H1 (cell line): Measurements from ENCODE around the gene ZNF8. TPM values are rescaled to one million over a fixed set of nuclear protein-coding genes. Genes with fewer than 3 reads are reported as not detected.

ENCODE experiments used
- CTCF ChIA-PET: fragments of 300-600 bp; sonication (Branson Sonifier 250); formaldehyde crosslinking; loops from one replicate; lab custom pipeline; 2021; ENCODE audit not compliant: partially characterized antibody; lab: Charles Lee
- POLR2A ChIA-PET: fragments of 300-600 bp; sonication (Branson Sonifier 250); formaldehyde crosslinking; loops from one replicate; lab custom pipeline; 2021; ENCODE audit warnings: inconsistent platforms; ENCODE audit not compliant: partially characterized antibody; lab: Charles Lee
- DNase-seq, 2 experiments: peaks; one replicate each; pipeline versions ENCODE4 v3.0.0 to v3.0.0-alpha.2; 2010 to 2022; ENCODE audit warnings: low spot score in 2 of 2, low read depth in 1 of 2, mixed read lengths in 1 of 2
- FAIRE-seq: peaks from 2 replicates; lab custom pipeline; 2011; peaks lifted over from hg19 to GRCh38; lab: Jason Lieb, UNC
- H2AFZ ChIP-seq: 2 replicates; pipeline ENCODE4 v1.8.1; 2012; ENCODE audit warnings: low read length, inconsistent platforms
- H2AK5ac ChIP-seq: 2 replicates; pipeline ENCODE4 v1.6.1; 2013; ENCODE audit warnings: low read depth, low read length
- H2BK120ac ChIP-seq: replicated peaks from 2 replicates; pipeline ENCODE3; 2013; ENCODE audit warnings: low read depth, low read length, inconsistent platforms
- H2BK12ac ChIP-seq: 2 replicates; pipeline ENCODE4 v1.6.1; 2013; ENCODE audit warnings: low read depth, low read length
- H2BK15ac ChIP-seq: 2 replicates; pipeline ENCODE4 v1.6.1; 2013; ENCODE audit warnings: low read length
- H2BK20ac ChIP-seq: 2 replicates; pipeline ENCODE4 v1.6.1; 2013; ENCODE audit warnings: low read length
- H2BK5ac ChIP-seq: 2 replicates; pipeline ENCODE4 v1.6.1; 2013; ENCODE audit warnings: low read depth, low read length
- H3K14ac ChIP-seq: 2 replicates; pipeline ENCODE4 v1.6.1; 2013; ENCODE audit warnings: inconsistent platforms; ENCODE audit not compliant: insufficient read length
- H3K18ac ChIP-seq: 2 replicates; pipeline ENCODE4 v1.6.1; 2013; ENCODE audit warnings: low read length; ENCODE audit errors: extremely low read depth
- H3K23ac ChIP-seq: 2 replicates; pipeline ENCODE4 v1.6.1; 2013; ENCODE audit warnings: inconsistent platforms; ENCODE audit not compliant: insufficient read length
- H3K23me2 ChIP-seq: 2 replicates; pipeline ENCODE4 v1.6.1; 2013; ENCODE audit warnings: low read depth, low read length
- H3K27ac ChIP-seq: 2 replicates; pipeline ENCODE4 v1.6.1; 2011; ENCODE audit warnings: low read depth, low read length, inconsistent platforms
- H3K27me3 ChIP-seq, 4 experiments: replicated peaks in 1 of 4; 1 replicate in 1 of 4; 2 replicates in 3 of 4; pipeline versions ENCODE4 v1.6.1 to v1.8.1; 2011 to 2013; ENCODE audit warnings: low read length in 3 of 4, mild to moderate bottlenecking in 3 of 4, inconsistent platforms in 2 of 4, mixed read lengths in 2 of 4, moderate library complexity in 1 of 4; ENCODE audit not compliant: control insufficient read depth in 3 of 4, insufficient read depth in 3 of 4; ENCODE audit errors: extremely low read depth in 1 of 4
- H3K36me3 ChIP-seq, 4 experiments: 2 replicates each; pipeline versions ENCODE4 v1.6.1 to v1.8.1; 2011 to 2013; ENCODE audit warnings: mild to moderate bottlenecking in 4 of 4, low read length in 3 of 4, moderate library complexity in 2 of 4, control low read depth in 1 of 4, inconsistent platforms in 1 of 4; ENCODE audit not compliant: insufficient read depth in 4 of 4, control insufficient read depth in 2 of 4
- H3K4ac ChIP-seq: replicated peaks from 2 replicates; pipeline ENCODE3; 2013; ENCODE audit warnings: low read length, low read depth, mixed read lengths, inconsistent platforms; ENCODE audit not compliant: insufficient read length
- H3K4me1 ChIP-seq, 4 experiments: replicated peaks in 1 of 4; 1 replicate in 1 of 4; 2 replicates in 3 of 4; pipeline versions ENCODE4 v1.6.1 to v1.8.1; 2011 to 2013; ENCODE audit warnings: low read length in 3 of 4, inconsistent platforms in 2 of 4, mixed read lengths in 1 of 4; ENCODE audit not compliant: insufficient read depth in 4 of 4, control insufficient read depth in 3 of 4
- H3K4me2 ChIP-seq, 2 experiments: 2 replicates each; pipeline versions ENCODE4 v1.6.1 to v1.8.1; 2011 to 2013; ENCODE audit warnings: low read depth in 2 of 2, low read length in 2 of 2, control low read depth in 1 of 2, inconsistent platforms in 1 of 2, mild to moderate bottlenecking in 1 of 2; ENCODE audit not compliant: insufficient read depth in 1 of 2
- H3K4me3 ChIP-seq, 4 experiments: fragments of 200-600, 300-600 bp in 1 of 4; sonication (generic), shearing (Covaris generic), sonication (Bioruptor Twin) in 1 of 4; 2 replicates each; pipeline versions ENCODE4 v1.5.1 to v1.8.1; 2011 to 2016; ENCODE audit warnings: low read length in 4 of 4, low read depth in 3 of 4, control low read depth in 2 of 4, inconsistent platforms in 2 of 4, mild to moderate bottlenecking in 2 of 4, mixed read lengths in 1 of 4, moderate library complexity in 1 of 4; ENCODE audit not compliant: insufficient read depth in 2 of 4; ENCODE audit errors: extremely low read depth in 1 of 4
- H3K56ac ChIP-seq: replicated peaks from 2 replicates; pipeline ENCODE3; 2013; ENCODE audit warnings: low read depth, mild to moderate bottlenecking, mixed read lengths, low read length, inconsistent platforms; ENCODE audit not compliant: insufficient read length
- H3K79me1 ChIP-seq: 2 replicates; pipeline ENCODE4 v1.6.1; 2013; ENCODE audit warnings: low read depth, low read length, control low read depth
- H3K79me2 ChIP-seq, 2 experiments: 2 replicates each; pipeline versions ENCODE4 v1.6.1 to v1.8.1; 2012 to 2013; ENCODE audit warnings: low read length in 2 of 2, mild to moderate bottlenecking in 2 of 2, inconsistent platforms in 1 of 2; ENCODE audit not compliant: insufficient read depth in 2 of 2, control insufficient read depth in 1 of 2
- H3K9ac ChIP-seq, 4 experiments: replicated peaks in 1 of 4; 1 replicate in 1 of 4; 2 replicates in 3 of 4; pipeline versions ENCODE4 v1.6.1 to v1.8.1; 2011 to 2013; ENCODE audit warnings: low read depth in 3 of 4, low read length in 3 of 4, control low read depth in 2 of 4, mild to moderate bottlenecking in 2 of 4, moderate library complexity in 2 of 4, inconsistent platforms in 1 of 4; ENCODE audit errors: extremely low read depth in 1 of 4
- H3K9me3 ChIP-seq, 2 experiments: 2 replicates each; pipeline versions ENCODE4 v1.6.1 to v1.8.1; 2012 to 2013; ENCODE audit warnings: mild to moderate bottlenecking in 2 of 2, moderate library complexity in 2 of 2, control low read depth in 1 of 2, inconsistent platforms in 1 of 2, low read depth in 1 of 2, low read length in 1 of 2, mixed read lengths in 1 of 2; ENCODE audit not compliant: insufficient read depth in 2 of 2
- H4K20me1 ChIP-seq, 2 experiments: replicated peaks in 1 of 2; 2 replicates each; pipeline versions ENCODE3 to v1.8.1; 2011 to 2013; ENCODE audit warnings: inconsistent platforms in 2 of 2, low read length in 2 of 2, mild to moderate bottlenecking in 1 of 2; ENCODE audit not compliant: insufficient read depth in 2 of 2, control insufficient read depth in 1 of 2
- H4K5ac ChIP-seq: 2 replicates; pipeline ENCODE4 v1.6.1; 2013; ENCODE audit warnings: low read length, low read depth, mixed read lengths, inconsistent platforms; ENCODE audit not compliant: insufficient read length
- H4K8ac ChIP-seq: 2 replicates; pipeline ENCODE4 v1.8.0; 2013; ENCODE audit warnings: mild to moderate bottlenecking, moderate library complexity, low read length, inconsistent platforms; ENCODE audit not compliant: insufficient read depth; ENCODE audit errors: extremely low read depth
- H4K91ac ChIP-seq: replicated peaks from 2 replicates; pipeline ENCODE3; 2013; ENCODE audit warnings: low read length, mixed read lengths, inconsistent platforms; ENCODE audit not compliant: insufficient read length
- CBX5 ChIP-seq: fragments of 300-800, 300-1000 bp; sonication (generic); IDR thresholded peaks from 2 replicates; pipeline ENCODE4 v1.7.1; 2016; ENCODE audit warnings: antibody characterized with exemption, low read length, low read depth
- FOSL1 ChIP-seq: IDR thresholded peaks from 2 replicates; pipeline ENCODE4 v1.6.1; 2011; ENCODE audit warnings: mild to moderate bottlenecking, low read depth, low read length, moderate library complexity; ENCODE audit not compliant: insufficient read depth
- JUND ChIP-seq: IDR thresholded peaks from 2 replicates; pipeline ENCODE4 v1.6.1; 2011; ENCODE audit warnings: mild to moderate bottlenecking, improper control_type of control experiment, low read length
- KDM5A ChIP-seq: fragments of 200-600 bp; IDR thresholded peaks from 2 replicates; pipeline ENCODE4 v1.7.1; 2012; ENCODE audit warnings: mild to moderate bottlenecking, low read length, inconsistent platforms, mixed read lengths
- NANOG ChIP-seq: IDR thresholded peaks from 2 replicates; pipeline ENCODE4 v1.6.1; 2011; ENCODE audit warnings: low read length, low read depth, mild to moderate bottlenecking, inconsistent platforms; ENCODE audit not compliant: insufficient read depth, poor library complexity, severe bottlenecking
- POLR2A ChIP-seq, 2 experiments: IDR thresholded peaks; 1 replicate in 1 of 2; 2 replicates in 1 of 2; pipeline ENCODE4 v1.6.1; 2011; ENCODE audit warnings: low read depth in 2 of 2, low read length in 2 of 2, mild to moderate bottlenecking in 2 of 2; ENCODE audit errors: control extremely low read depth in 1 of 2
- POLR2AphosphoS5 ChIP-seq: IDR thresholded peaks from 2 replicates; pipeline ENCODE4 v1.6.1; 2011; ENCODE audit warnings: low read depth, low read length
- RFX5 ChIP-seq: IDR thresholded peaks from 2 replicates; pipeline ENCODE4 v1.6.1; 2011; ENCODE audit warnings: low read depth, low read length, improper control_type of control experiment, borderline replicate concordance
- SP1 ChIP-seq: IDR thresholded peaks from 2 replicates; pipeline ENCODE4 v1.6.1; 2011; ENCODE audit warnings: low read depth, low read length
- TAF7 ChIP-seq: optimal IDR thresholded peaks from 2 replicates; pipeline ENCODE3; 2011; ENCODE audit warnings: low read depth, mild to moderate bottlenecking, inconsistent platforms, low read length, moderate library complexity, borderline replicate concordance
- TCF12 ChIP-seq: IDR thresholded peaks from 2 replicates; pipeline ENCODE4 v1.6.1; 2011; ENCODE audit warnings: low read depth, mild to moderate bottlenecking, low read length
- USF2 ChIP-seq: IDR thresholded peaks from 2 replicates; pipeline ENCODE4 v1.6.1; 2011; ENCODE audit warnings: low read length, improper control_type of control experiment
- WGBS, 2 experiments: shearing (Covaris generic) in 1 of 2; methylation state at CpG; one replicate each; pipeline versions ENCODE4 v1.1.6 to v1.1.7; 2013 to 2015; ENCODE audit warnings: low lambda C conversion rate in 2 of 2, mixed read lengths in 2 of 2, inconsistent platforms in 1 of 2, low coverage in 1 of 2, missing lambda C conversion rate in 1 of 2; ENCODE audit not compliant: insufficient replicate concordance in 2 of 2, insufficient coverage in 1 of 2, insufficient read length in 1 of 2; ENCODE audit errors: extremely low coverage in 1 of 2, missing lambda C conversion rate in 1 of 2; 5-methylcytosine and 5-hydroxymethylcytosine counted together
- polyA plus RNA-seq, 7 experiments: library from polyadenylated mRNA; depleted of rRNA in 3 of 7; stranded (reverse) in 5 of 7; unstranded in 2 of 7; fragments of >200 nt in 5 of 7; fragments of 200-250 nt in 2 of 7; gene quantifications; 1 replicate in 5 of 7; 2 replicates in 1 of 7; 4 replicates in 1 of 7; pipeline versions ENCODE4 v1.2.1 to v1.2.3, GENCODE V29; 2011 to 2013; ENCODE audit warnings: missing spikeins in 2 of 7, mixed read lengths in 2 of 7
- total RNA-seq: library from RNA; stranded (reverse); fragmentation: NEBNext Ultra II Directional; extraction: Animal tissue kit (Norgen Biotek cat#: 25700); gene quantifications from 2 replicates; pipeline ENCODE4 v1.2.1, GENCODE V29; 2021

Gene ZNF8
- total and polyA plus RNA-seq, 2 of the 8 experiments (the other 6 are each of a cell fraction or from before 2014, with no cell fraction given) = 9.2 to 21.5 TPM

- 0 out of 2 replicates have a peak overlapping the region, but pooled peaks have one; percentile 16 for H4K8ac ChIP-seq
- no peaks in the 10 kb centered on the region for H3K79me2 ChIP-seq
- no peak overlapping the region for H3K23ac ChIP-seq
- H3K18ac ChIP-seq = no peak overlapping the region
- no peak overlapping the region for H3K4ac ChIP-seq
- no peak overlapping the region for H2BK5ac ChIP-seq
- peaks cover 0 to 3% of the 10 kb centered on the region in 2 experiments for H4K20me1 ChIP-seq
- 89% methylated on average over 23 of the region's 23 CpGs; no CpG with 5 or more reads in 1 of the 2 experiments for WGBS, 2 experiments
- DNase-seq (no peak), FAIRE-seq (no peak)
- no peak overlapping the region for H4K91ac ChIP-seq
- no peak overlapping the region for H2BK12ac ChIP-seq
- no peak overlapping the region for H3K14ac ChIP-seq
- H3K23me2 ChIP-seq = peaks cover 6% of the 10 kb centered on the region
- H2AK5ac ChIP-seq = no peak overlapping the region
- no peak overlapping the region for H3K4me3 ChIP-seq
- no peaks in the 10 kb centered on the region for H3K27me3 ChIP-seq
- POLR2A ChIA-PET = interaction anchor here (1.0 to 11.4 kb wide), 4 partner anchors 10 to 203 kb away, joined by 3 to 102 read pairs (median 6); partner anchors contain the start of genes CHMP2A, RNF225 and ZNF497
- H3K4me1 ChIP-seq = no peaks in the 10 kb centered on the region; a peak in 1 of 7 replicates
- no peak overlapping the region for H3K56ac ChIP-seq
- H3K9me3 ChIP-seq = no peaks in the 10 kb centered on the region
- no peak overlapping the region for H2AFZ ChIP-seq
- no peak overlapping the region for H4K5ac ChIP-seq
- no peaks in the 10 kb centered on the region for H3K36me3 ChIP-seq
- CTCF ChIA-PET = interaction anchor here (1.0 to 2.9 kb wide), 5 partner anchors 12 to 162 kb away, joined by 3 to 14 read pairs (median 4); no protein-coding TSS in a partner anchor
- H2BK120ac ChIP-seq = no peak overlapping the region
- no peak overlapping the region for H2BK15ac ChIP-seq
- no peak overlapping the region for H3K4me2 ChIP-seq
- no peak overlapping the region for H3K27ac ChIP-seq
- H2BK20ac ChIP-seq = no peak overlapping the region
- H3K9ac ChIP-seq = no peak overlapping the region
- no peaks in the 10 kb centered on the region for H3K79me1 ChIP-seq
- TF ChIP-seq SP1 = no peak
- TF ChIP-seq NANOG = no peak
- no peak for TF ChIP-seq POLR2AphosphoS5
- no peak for TF ChIP-seq JUND
- TF ChIP-seq TAF7 = no peak
- no peak for TF ChIP-seq USF2
- no peak for TF ChIP-seq POLR2A (IDR thresholded peaks at IDR 0.05; ENCODE audit: control extremely low read depth in 1 of 2, low read depth in 2 of 2, low read length in 2 of 2)
- no peak for TF ChIP-seq RFX5
- no peak for TF ChIP-seq FOSL1
- no peak for TF ChIP-seq TCF12
- no peak for TF ChIP-seq CBX5
- TF ChIP-seq KDM5A = no peak
Observed at GRCh38 chr19:58351990-58352755, 73.4 kb downstream of the ZNF8 start.
